IMR-90 (cell line): ENCODE data around the gene ANKRD33B. TPM values are rescaled to one million over a fixed set of nuclear protein-coding genes. Genes with fewer than 3 reads are reported as not detected.

Experiments used
- ATAC-seq: fragments of 200-7000 bp; cut with Tn5 transposase; 2 replicates; pipeline ENCODE4 v1.9.1; 2020; ENCODE audit warnings: low read depth, mild to moderate bottlenecking, moderate library complexity
- BruUV-seq: library from RNA; stranded (reverse); fragments of 400-500 nt; replicated peaks from 2 replicates; lab custom pipeline; 2021; lab: Mats Ljungman, UMichigan
- CTCF ChIA-PET: fragments of 300-600 bp; formaldehyde crosslinking; extraction: SDS; loops from one replicate; lab custom pipeline; 2021; ENCODE audit warnings: antibody characterized with exemption; lab: Yijun Ruan, JAX
- POLR2A ChIA-PET: fragments of 300-600 bp; sonication (Branson Sonifier 250); formaldehyde crosslinking; loops from one replicate; lab custom pipeline; 2022; ENCODE audit warnings: antibody characterized with exemption; ENCODE audit not compliant: unreplicated experiment; lab: Charles Lee
- DNase-seq: peaks from one replicate; pipeline ENCODE4 v3.0.0; 2013
- H2AFZ ChIP-seq: replicated peaks from 2 replicates; pipeline ENCODE3; 2013; ENCODE audit warnings: low read length, mild to moderate bottlenecking; ENCODE audit not compliant: poor library complexity
- H2AK5ac ChIP-seq: 2 replicates; pipeline ENCODE4 v1.6.1; 2013; ENCODE audit warnings: low read depth, low read length, inconsistent platforms
- H2AK9ac ChIP-seq: replicated peaks from 2 replicates; pipeline ENCODE3; 2013; ENCODE audit warnings: mild to moderate bottlenecking, low read depth, low read length, moderate library complexity; ENCODE audit not compliant: poor library complexity
- H2BK120ac ChIP-seq: 2 replicates; pipeline ENCODE4 v1.6.1; 2013; ENCODE audit warnings: low read depth, low read length, inconsistent platforms
- H2BK15ac ChIP-seq: 3 replicates; pipeline ENCODE4 v1.6.1; 2013; ENCODE audit warnings: low read depth, low read length, inconsistent platforms
- H2BK20ac ChIP-seq: 2 replicates; pipeline ENCODE4 v1.6.1; 2013; ENCODE audit warnings: low read depth, mild to moderate bottlenecking, inconsistent platforms, low read length, moderate library complexity
- H2BK5ac ChIP-seq: 2 replicates; pipeline ENCODE4 v1.6.1; 2013; ENCODE audit warnings: mild to moderate bottlenecking, low read depth, low read length, inconsistent platforms; ENCODE audit not compliant: poor library complexity, severe bottlenecking
- H3K14ac ChIP-seq: replicated peaks from 2 replicates; pipeline ENCODE4 v1.6.1; 2013; ENCODE audit warnings: low read depth, low read length, inconsistent platforms
- H3K18ac ChIP-seq: 2 replicates; pipeline ENCODE4 v1.6.1; 2013; ENCODE audit warnings: low read depth, low read length, control low read depth
- H3K23ac ChIP-seq: 2 replicates; pipeline ENCODE4 v1.6.1; 2013; ENCODE audit warnings: low read depth, low read length, inconsistent platforms
- H3K27ac ChIP-seq: 2 replicates; pipeline ENCODE4 v1.5.1; 2013; ENCODE audit warnings: mild to moderate bottlenecking, control low read depth, low read length; ENCODE audit not compliant: insufficient read depth
- H3K27me3 ChIP-seq: 2 replicates; pipeline ENCODE4 v1.6.1; 2013; ENCODE audit warnings: low read length; ENCODE audit not compliant: control insufficient read depth, insufficient read depth
- H3K36me3 ChIP-seq: 2 replicates; pipeline ENCODE4 v1.6.1; 2013; ENCODE audit warnings: low read length, mixed read lengths; ENCODE audit not compliant: control insufficient read depth, insufficient read depth
- H3K4ac ChIP-seq: 2 replicates; pipeline ENCODE4 v1.6.1; 2013; ENCODE audit warnings: low read depth, low read length, inconsistent platforms
- H3K4me1 ChIP-seq: 2 replicates; pipeline ENCODE4 v1.6.1; 2013; ENCODE audit warnings: low read length, mixed read lengths; ENCODE audit not compliant: control insufficient read depth, insufficient read depth
- H3K4me2 ChIP-seq: 2 replicates; pipeline ENCODE4 v1.6.1; 2013; ENCODE audit warnings: low read depth, mild to moderate bottlenecking, control low read depth, low read length, moderate library complexity
- H3K4me3 ChIP-seq: 2 replicates; pipeline ENCODE4 v1.5.1; 2013; ENCODE audit warnings: low read depth, mild to moderate bottlenecking, control low read depth, low read length, moderate library complexity; ENCODE audit not compliant: insufficient read depth
- H3K56ac ChIP-seq: 2 replicates; pipeline ENCODE4 v1.6.1; 2013; ENCODE audit warnings: low read length, inconsistent platforms; ENCODE audit not compliant: insufficient read depth; ENCODE audit errors: extremely low read depth
- H3K79me1 ChIP-seq, 2 experiments: 2 replicates each; pipeline ENCODE4 v1.6.1; 2013; ENCODE audit warnings: low read length in 2 of 2, inconsistent platforms in 1 of 2, low read depth in 1 of 2
- H3K9ac ChIP-seq: 2 replicates; pipeline ENCODE4 v1.6.1; 2013; ENCODE audit warnings: low read depth, low read length, control low read depth
- H3K9me1 ChIP-seq: 2 replicates; pipeline ENCODE4 v1.6.1; 2013; ENCODE audit warnings: low read length, inconsistent platforms; ENCODE audit not compliant: insufficient read depth
- H3K9me3 ChIP-seq: 2 replicates; pipeline ENCODE4 v1.6.1; 2013; ENCODE audit warnings: low read length; ENCODE audit not compliant: control insufficient read depth, insufficient read depth
- H4K20me1 ChIP-seq: 2 replicates; pipeline ENCODE4 v1.6.1; 2013; ENCODE audit warnings: low read length, inconsistent platforms; ENCODE audit not compliant: insufficient read depth
- H4K5ac ChIP-seq: 2 replicates; pipeline ENCODE4 v1.6.1; 2013; ENCODE audit warnings: mild to moderate bottlenecking, low read depth, low read length, control low read depth
- H4K8ac ChIP-seq, 2 experiments: 2 replicates each; pipeline ENCODE4 v1.6.1; 2013; ENCODE audit warnings: low read depth in 2 of 2, low read length in 2 of 2, control low read depth in 1 of 2, inconsistent platforms in 1 of 2
- H4K91ac ChIP-seq: 2 replicates; pipeline ENCODE4 v1.6.1; 2013; ENCODE audit warnings: low read depth, low read length, inconsistent platforms; ENCODE audit not compliant: insufficient read depth
- BHLHE40 ChIP-seq: fragments of 150-350 bp; IDR thresholded peaks from 2 replicates; pipeline ENCODE4 v1.6.1; 2016; ENCODE audit warnings: mild to moderate bottlenecking, low read depth, low read length
- CEBPB ChIP-seq: IDR thresholded peaks from 2 replicates; pipeline ENCODE4 v1.6.1; 2012; ENCODE audit warnings: low read depth, low read length, improper control_type of control experiment
- CHD1 ChIP-seq: IDR thresholded peaks from 2 replicates; pipeline ENCODE4 v1.6.1; 2012; ENCODE audit warnings: low read depth, low read length, improper control_type of control experiment
- CTCF ChIP-seq: conservative IDR thresholded peaks from 2 replicates; pipeline ENCODE4 v1.5.1; 2012; ENCODE audit warnings: mild to moderate bottlenecking, low read depth, low read length, improper control_type of control experiment
- FOS ChIP-seq: fragments of 150-350 bp; IDR thresholded peaks from 2 replicates; pipeline ENCODE4 v1.6.1; 2016; ENCODE audit warnings: low read depth, low read length
- MAFK ChIP-seq: IDR thresholded peaks from 2 replicates; pipeline ENCODE4 v1.6.1; 2012; ENCODE audit warnings: low read depth, low read length, improper control_type of control experiment
- MAZ ChIP-seq: IDR thresholded peaks from 2 replicates; pipeline ENCODE4 v1.6.1; 2012; ENCODE audit warnings: low read depth, mild to moderate bottlenecking, low read length, improper control_type of control experiment, moderate library complexity, borderline replicate concordance
- MXI1 ChIP-seq: IDR thresholded peaks from 2 replicates; pipeline ENCODE4 v1.6.1; 2012; ENCODE audit warnings: low read depth, mild to moderate bottlenecking, low read length, moderate library complexity, borderline replicate concordance
- NFE2L2 ChIP-seq: fragments of 150-350 bp; IDR thresholded peaks from 2 replicates; pipeline ENCODE4 v1.6.1; 2016; ENCODE audit warnings: low read depth, mild to moderate bottlenecking, low read length
- POLR2A ChIP-seq: IDR thresholded peaks from 2 replicates; pipeline ENCODE4 v1.6.1; 2012; ENCODE audit warnings: mild to moderate bottlenecking, low read depth, low read length
- RAD21 ChIP-seq: IDR thresholded peaks from 2 replicates; pipeline ENCODE4 v1.6.1; 2012; ENCODE audit warnings: low read length, improper control_type of control experiment
- RCOR1 ChIP-seq: IDR thresholded peaks from 2 replicates; pipeline ENCODE4 v1.6.1; 2012; ENCODE audit warnings: mild to moderate bottlenecking, low read length, improper control_type of control experiment; ENCODE audit not compliant: insufficient replicate concordance
- SMC3 ChIP-seq: fragments of 150-350 bp; IDR thresholded peaks from 2 replicates; pipeline ENCODE4 v1.6.1; 2016; ENCODE audit warnings: low read depth, mild to moderate bottlenecking, antibody characterized with exemption, low read length, moderate library complexity
- WGBS, 2 experiments: methylation state at CpG; one replicate each; pipeline versions ENCODE4 v1.1.5 to v1.1.7; 2013; ENCODE audit warnings: missing lambda C conversion rate in 2 of 2; ENCODE audit not compliant: insufficient read length in 1 of 2; ENCODE audit errors: extremely low coverage in 2 of 2; 5-methylcytosine and 5-hydroxymethylcytosine counted together
- dilution Hi-C: fragments of 300-500 bp; cut with HindIII; formaldehyde crosslinking; loops from one replicate; pipeline ENCODE4 v1.14.3; 2018; ENCODE audit warnings: low sequenced_read_pairs; ENCODE audit not compliant: unreplicated experiment
- in situ Hi-C: fragments of 300-500 bp; cut with MboI; formaldehyde crosslinking; loops from 3 replicates; pipeline ENCODE4 v1.14.3; 2019; ENCODE audit warnings: low sequenced_read_pairs, inconsistent platforms, mixed read lengths
- intact Hi-C: fragments of 100-400 bp; cut with micrococcal nuclease; formaldehyde crosslinking; loops from 2 replicates; pipeline ENCODE4 v1.10.0; 2022
- polyA plus RNA-seq, 3 experiments: library from polyadenylated mRNA; depleted of rRNA; stranded (reverse); fragments of >200 nt; gene quantifications; 2 replicates each; pipeline ENCODE4 v1.2.3, GENCODE V29; 2012; ENCODE audit warnings: low replicate concordance in 1 of 3
- total RNA-seq: library from RNA; depleted of rRNA; stranded (reverse); fragments of >200 nt; gene quantifications from 2 replicates; pipeline ENCODE4 v1.2.3, GENCODE V29; 2012
- TF ChIP-seq, protein P1 (sequence below): fragments of 150-350 bp; IDR thresholded peaks from 2 replicates; pipeline ENCODE4 v1.6.1; 2016; ENCODE audit warnings: low read depth, mild to moderate bottlenecking, low read length, moderate library complexity, borderline replicate concordance
- TF ChIP-seq, protein P2 (sequence below): fragments of 150-350 bp; IDR thresholded peaks from 2 replicates; pipeline ENCODE4 v1.6.1; 2017; ENCODE audit warnings: mild to moderate bottlenecking, antibody characterized with exemption, low read length, low read depth

Gene ANKRD33B
- total and polyA plus RNA-seq, 2 of the 4 experiments (the other 2 are of a cell fraction), result 2.5 to 3.3 TPM

DNA sequence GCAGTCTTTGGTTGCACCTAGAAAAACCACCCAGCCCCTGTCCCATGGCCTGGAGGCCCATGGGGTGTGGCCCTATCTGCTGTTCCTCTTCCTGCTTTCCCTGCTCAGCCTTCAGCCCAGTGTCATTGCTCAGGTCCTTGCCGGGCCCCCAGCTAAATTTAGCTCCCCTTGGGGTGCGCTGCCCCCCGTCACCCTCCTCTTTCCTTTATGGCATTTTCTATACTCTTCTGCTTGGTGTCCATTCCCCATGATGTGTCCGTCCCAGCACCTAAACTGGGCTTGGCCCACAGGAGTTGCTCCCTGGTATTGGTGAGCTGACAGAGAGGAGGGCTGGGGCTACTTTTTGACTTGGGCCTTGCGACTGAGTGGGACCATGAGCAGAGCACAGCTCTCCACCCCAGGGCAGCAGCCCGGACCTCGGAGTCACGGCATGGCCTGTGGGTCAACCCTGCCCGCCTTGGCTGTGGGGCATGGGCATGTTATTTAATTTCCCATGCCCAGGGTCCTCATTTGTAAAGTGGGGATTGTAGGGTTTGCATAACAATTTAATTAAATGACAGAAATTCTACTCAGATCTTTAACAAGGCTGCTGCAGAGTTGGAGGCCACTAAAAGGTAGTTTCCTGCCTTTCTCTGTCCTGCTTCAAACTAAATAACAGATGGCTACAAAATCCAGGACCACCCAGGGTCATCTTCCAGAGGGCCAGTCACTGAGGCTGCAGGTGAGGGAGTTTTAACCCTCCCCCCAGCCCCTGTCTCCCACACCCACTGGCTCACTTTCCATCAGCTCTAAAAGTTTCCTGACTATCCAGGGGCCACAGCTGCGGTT lies 99.0 kb downstream of the ANKRD33B start:
- Histone ChIP-seq H3K27me3 (no peaks in the 10 kb centered on the region; the same call in 1 of the 2 replicates), H2BK20ac (no peak overlapping the region), H4K20me1 (no peaks in the 10 kb centered on the region), H3K9ac (no peak overlapping the region), H2AK9ac (no peak overlapping the region), H3K18ac (no peak overlapping the region), H4K91ac (no peak overlapping the region), H2AFZ (no peak overlapping the region), H3K36me3 (no peaks in the 10 kb centered on the region), H3K23ac (no peak overlapping the region), H4K8ac (no peak overlapping the region), H3K9me1 (no peaks in the 10 kb centered on the region), H3K9me3 (no peaks in the 10 kb centered on the region; the same call in 1 of the 2 replicates), H2BK5ac (no peak overlapping the region), H3K4me2 (no peak overlapping the region), H3K4me1 (no peaks in the 10 kb centered on the region; the same call in 1 of the 2 replicates), H2BK120ac (no peak overlapping the region), H3K4ac (no peak overlapping the region), H2BK15ac (no peak overlapping the region), H3K4me3 (no peak overlapping the region), H3K56ac (no peak overlapping the region), H3K14ac (no peak overlapping the region), H3K79me1 (no peaks in the 10 kb centered on the region), H2AK5ac (no peak overlapping the region), H4K5ac (no peak overlapping the region), H3K27ac (no peak overlapping the region)
- no peak for DNase-seq
- WGBS, 2 experiments, result 40% methylated on average over 1 of the region's 10 CpGs; no CpG with 5 or more reads in 1 of the 2 experiments
- CTCF ChIA-PET, result interaction anchor here (1.0 kb wide), 1 partner anchor 9 kb away, joined by 3 read pairs; no protein-coding TSS in a partner anchor
- no peak for ATAC-seq
- in situ Hi-C loops, result no loop called here
- intact Hi-C loops, result no loop called here
- no TSS peak for BruUV-seq
- POLR2A ChIA-PET, result no interaction called here
- dilution Hi-C loops, result no loop called here
- TF ChIP-seq, protein P1, sequence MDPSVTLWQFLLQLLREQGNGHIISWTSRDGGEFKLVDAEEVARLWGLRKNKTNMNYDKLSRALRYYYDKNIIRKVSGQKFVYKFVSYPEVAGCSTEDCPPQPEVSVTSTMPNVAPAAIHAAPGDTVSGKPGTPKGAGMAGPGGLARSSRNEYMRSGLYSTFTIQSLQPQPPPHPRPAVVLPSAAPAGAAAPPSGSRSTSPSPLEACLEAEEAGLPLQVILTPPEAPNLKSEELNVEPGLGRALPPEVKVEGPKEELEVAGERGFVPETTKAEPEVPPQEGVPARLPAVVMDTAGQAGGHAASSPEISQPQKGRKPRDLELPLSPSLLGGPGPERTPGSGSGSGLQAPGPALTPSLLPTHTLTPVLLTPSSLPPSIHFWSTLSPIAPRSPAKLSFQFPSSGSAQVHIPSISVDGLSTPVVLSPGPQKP, result no peak
- no peak for TF ChIP-seq MXI1
- TF ChIP-seq SMC3, result no peak
- TF ChIP-seq FOS, result no peak
- TF ChIP-seq NFE2L2, result no peak
- no peak for TF ChIP-seq MAFK
- TF ChIP-seq POLR2A, result no peak
- no peak for TF ChIP-seq RAD21
- TF ChIP-seq CTCF, result no peak
- TF ChIP-seq, protein P2, sequence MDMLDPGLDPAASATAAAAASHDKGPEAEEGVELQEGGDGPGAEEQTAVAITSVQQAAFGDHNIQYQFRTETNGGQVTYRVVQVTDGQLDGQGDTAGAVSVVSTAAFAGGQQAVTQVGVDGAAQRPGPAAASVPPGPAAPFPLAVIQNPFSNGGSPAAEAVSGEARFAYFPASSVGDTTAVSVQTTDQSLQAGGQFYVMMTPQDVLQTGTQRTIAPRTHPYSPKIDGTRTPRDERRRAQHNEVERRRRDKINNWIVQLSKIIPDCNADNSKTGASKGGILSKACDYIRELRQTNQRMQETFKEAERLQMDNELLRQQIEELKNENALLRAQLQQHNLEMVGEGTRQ, result no peak
- TF ChIP-seq MAZ, result no peak
- no peak for TF ChIP-seq RCOR1
- TF ChIP-seq CEBPB, result no peak
- TF ChIP-seq BHLHE40, result no peak
- no peak for TF ChIP-seq CHD1
